NB4 (cell line): Measurements from ENCODE around the gene TM4SF5.

ENCODE experiments used
- MAX ChIP-seq: IDR thresholded peaks from 2 replicates; pipeline ENCODE4 v1.6.1; 2011; ENCODE audit warnings: low read depth, low read length
- MYC ChIP-seq: IDR thresholded peaks from 2 replicates; pipeline ENCODE4 v1.6.1; 2011; ENCODE audit warnings: low read depth, low read length
- TF ChIP-seq, protein P1 (sequence below): IDR thresholded peaks from one replicate; pipeline ENCODE4 v1.5.1; 2012; ENCODE audit warnings: low read depth, low read length

DNA sequence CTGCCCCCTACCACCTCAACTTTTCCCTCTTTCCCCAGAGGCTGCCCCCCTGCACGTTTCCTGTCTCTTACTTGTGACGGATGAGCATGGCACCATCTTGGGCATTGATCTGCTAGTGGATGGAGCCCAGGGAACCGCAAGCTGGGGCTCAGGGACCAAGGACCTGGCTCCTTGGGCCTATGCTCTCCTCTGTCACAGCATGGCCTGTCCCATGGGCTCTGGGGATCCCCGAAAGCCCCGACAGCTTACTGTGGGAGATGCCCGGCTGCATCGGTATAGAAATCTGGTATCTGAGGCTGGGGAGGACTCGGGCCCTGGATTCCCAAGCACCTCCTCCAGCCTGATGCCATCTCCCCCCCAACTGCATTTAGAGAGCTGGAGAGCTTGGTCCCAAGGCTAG, 30.1 kb upstream of the TM4SF5 start:
- TF ChIP-seq MAX (no peak), MYC (no peak)
- TF ChIP-seq, protein P1, sequence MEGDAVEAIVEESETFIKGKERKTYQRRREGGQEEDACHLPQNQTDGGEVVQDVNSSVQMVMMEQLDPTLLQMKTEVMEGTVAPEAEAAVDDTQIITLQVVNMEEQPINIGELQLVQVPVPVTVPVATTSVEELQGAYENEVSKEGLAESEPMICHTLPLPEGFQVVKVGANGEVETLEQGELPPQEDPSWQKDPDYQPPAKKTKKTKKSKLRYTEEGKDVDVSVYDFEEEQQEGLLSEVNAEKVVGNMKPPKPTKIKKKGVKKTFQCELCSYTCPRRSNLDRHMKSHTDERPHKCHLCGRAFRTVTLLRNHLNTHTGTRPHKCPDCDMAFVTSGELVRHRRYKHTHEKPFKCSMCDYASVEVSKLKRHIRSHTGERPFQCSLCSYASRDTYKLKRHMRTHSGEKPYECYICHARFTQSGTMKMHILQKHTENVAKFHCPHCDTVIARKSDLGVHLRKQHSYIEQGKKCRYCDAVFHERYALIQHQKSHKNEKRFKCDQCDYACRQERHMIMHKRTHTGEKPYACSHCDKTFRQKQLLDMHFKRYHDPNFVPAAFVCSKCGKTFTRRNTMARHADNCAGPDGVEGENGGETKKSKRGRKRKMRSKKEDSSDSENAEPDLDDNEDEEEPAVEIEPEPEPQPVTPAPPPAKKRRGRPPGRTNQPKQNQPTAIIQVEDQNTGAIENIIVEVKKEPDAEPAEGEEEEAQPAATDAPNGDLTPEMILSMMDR, result no peak
